Prostate gland (tissue), 2 donors: Measurements from ENCODE around the gene FIBCD1.

ENCODE experiments used
- POLR2A ChIP-seq: fragments of 450-650 bp; IDR thresholded peaks from one replicate; pipeline ENCODE4 v1.6.1; 2016; ENCODE audit warnings: antibody characterized with exemption, mild to moderate bottlenecking
- TF ChIP-seq, protein P1 (sequence below), 4 experiments: fragments of 200-600 bp in 2 of 4; fragments of 450-650 bp in 2 of 4; sonication (generic) in 2 of 4; IDR thresholded peaks; 1 replicate in 3 of 4; 2 replicates in 1 of 4; pipeline ENCODE4 v1.5.1; 2016 to 2019; ENCODE audit warnings: antibody characterized with exemption in 4 of 4, mild to moderate bottlenecking in 2 of 4, moderate library complexity in 2 of 4

DNA sequence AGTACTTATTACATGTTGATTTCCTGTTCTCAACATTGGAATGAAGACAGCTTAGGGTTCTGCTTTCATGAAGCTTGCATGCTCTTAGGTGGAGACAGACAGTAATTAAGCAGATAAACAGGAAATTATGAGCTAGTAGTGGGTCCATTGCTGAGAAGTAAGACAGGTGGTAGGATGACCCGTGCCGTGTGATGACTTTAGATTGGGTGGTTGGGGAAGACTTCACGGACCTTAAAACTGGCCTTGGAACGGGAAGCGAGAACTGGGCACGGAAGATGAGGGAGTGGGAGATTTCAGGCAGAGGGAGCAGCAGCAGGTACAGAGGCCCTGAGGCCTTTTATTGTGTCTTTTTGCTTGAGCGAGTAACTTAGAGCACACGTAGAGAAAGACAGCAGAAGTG, 76.8 kb downstream of the FIBCD1 start:
- TF ChIP-seq, protein P1, sequence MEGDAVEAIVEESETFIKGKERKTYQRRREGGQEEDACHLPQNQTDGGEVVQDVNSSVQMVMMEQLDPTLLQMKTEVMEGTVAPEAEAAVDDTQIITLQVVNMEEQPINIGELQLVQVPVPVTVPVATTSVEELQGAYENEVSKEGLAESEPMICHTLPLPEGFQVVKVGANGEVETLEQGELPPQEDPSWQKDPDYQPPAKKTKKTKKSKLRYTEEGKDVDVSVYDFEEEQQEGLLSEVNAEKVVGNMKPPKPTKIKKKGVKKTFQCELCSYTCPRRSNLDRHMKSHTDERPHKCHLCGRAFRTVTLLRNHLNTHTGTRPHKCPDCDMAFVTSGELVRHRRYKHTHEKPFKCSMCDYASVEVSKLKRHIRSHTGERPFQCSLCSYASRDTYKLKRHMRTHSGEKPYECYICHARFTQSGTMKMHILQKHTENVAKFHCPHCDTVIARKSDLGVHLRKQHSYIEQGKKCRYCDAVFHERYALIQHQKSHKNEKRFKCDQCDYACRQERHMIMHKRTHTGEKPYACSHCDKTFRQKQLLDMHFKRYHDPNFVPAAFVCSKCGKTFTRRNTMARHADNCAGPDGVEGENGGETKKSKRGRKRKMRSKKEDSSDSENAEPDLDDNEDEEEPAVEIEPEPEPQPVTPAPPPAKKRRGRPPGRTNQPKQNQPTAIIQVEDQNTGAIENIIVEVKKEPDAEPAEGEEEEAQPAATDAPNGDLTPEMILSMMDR (IDR thresholded peaks at IDR 0.05): no peak
- TF ChIP-seq POLR2A: no peak
